IPS DF 6.9 (cell line): Measurements from ENCODE around the gene ALK.

ENCODE experiments used
- DNase-seq: peaks from one replicate; pipeline ENCODE4 v3.0.0-alpha.2; 2013; ENCODE audit warnings: low read depth, low spot score
- H3K27ac ChIP-seq: one replicate; pipeline ENCODE4 v1.5.1; 2013; ENCODE audit warnings: low read length, control low read depth
- H3K27me3 ChIP-seq: 2 replicates; pipeline ENCODE4 v1.6.1; 2013; ENCODE audit warnings: mild to moderate bottlenecking, low read length; ENCODE audit not compliant: control insufficient read depth, insufficient read depth
- H3K36me3 ChIP-seq: 2 replicates; pipeline ENCODE4 v1.6.1; 2013; ENCODE audit warnings: low read length; ENCODE audit not compliant: control insufficient read depth, insufficient read depth
- H3K4me1 ChIP-seq: 2 replicates; pipeline ENCODE4 v1.6.1; 2013; ENCODE audit warnings: low read length; ENCODE audit not compliant: control insufficient read depth, insufficient read depth
- H3K4me3 ChIP-seq: 2 replicates; pipeline ENCODE4 v1.5.1; 2013; ENCODE audit warnings: mild to moderate bottlenecking, low read length
- H3K9me3 ChIP-seq: 2 replicates; pipeline ENCODE4 v1.6.1; 2013; ENCODE audit warnings: low read length, inconsistent platforms; ENCODE audit not compliant: control insufficient read depth, insufficient read depth
- WGBS: extraction: QIAGEN DNeasy Blood & Tissue Kit; methylation state at CpG from one replicate; pipeline ENCODE4 v1.1.7; 2013; ENCODE audit warnings: mixed read lengths, missing lambda C conversion rate; ENCODE audit not compliant: insufficient read length, insufficient coverage; 5-methylcytosine and 5-hydroxymethylcytosine counted together

The ALK gene

GRCh38 chr2:29676886-29677453 lies 244.4 kb downstream of the ALK start:
- no peaks in the 10 kb centered on the region for H3K4me1 ChIP-seq
- no peaks in the 10 kb centered on the region for H3K9me3 ChIP-seq
- no peak overlapping the region for H3K27ac ChIP-seq
- DNase-seq = no peak
- H3K4me3 ChIP-seq = no peak overlapping the region
- no peaks in the 10 kb centered on the region for H3K36me3 ChIP-seq
- H3K27me3 ChIP-seq = no peaks in the 10 kb centered on the region

GRCh38 chr2:29664578-29664977 lies 256.8 kb downstream of the ALK start:
- Histone ChIP-seq H3K9me3 (no peaks in the 10 kb centered on the region), H3K36me3 (no peaks in the 10 kb centered on the region), H3K4me3 (no peak overlapping the region), H3K4me1 (no peaks in the 10 kb centered on the region), H3K27me3 (no peaks in the 10 kb centered on the region), H3K27ac (no peak overlapping the region)
- WGBS = no CpG with 5 or more reads among the region's 2 CpGs
- no peak for DNase-seq

GRCh38 chr2:29663268-29663667 lies 258.1 kb downstream of the ALK start:
- no peak overlapping the region for H3K27ac ChIP-seq
- no peak for DNase-seq
- H3K4me3 ChIP-seq = no peak overlapping the region
- H3K9me3 ChIP-seq = no peaks in the 10 kb centered on the region
- no peaks in the 10 kb centered on the region for H3K27me3 ChIP-seq
- no peaks in the 10 kb centered on the region for H3K36me3 ChIP-seq
- no CpG with 5 or more reads among the region's 3 CpGs for WGBS
- H3K4me1 ChIP-seq = no peaks in the 10 kb centered on the region

- Histone ChIP-seq H3K27ac (no peak overlapping the region), H3K4me1 (no peaks in the 10 kb centered on the region), H3K36me3 (no peaks in the 10 kb centered on the region), H3K27me3 (no peaks in the 10 kb centered on the region; the same call in 1 of the 2 replicates), H3K9me3 (no peaks in the 10 kb centered on the region), H3K4me3 (no peak overlapping the region)
- WGBS = no CpG with 5 or more reads among the region's 2 CpGs
- no peak for DNase-seq
Measured at GRCh38 chr2:29662861-29663260, 258.5 kb downstream of the ALK start.

- WGBS = no CpG with 5 or more reads among the region's 2 CpGs
- DNase-seq = no peak
- Histone ChIP-seq H3K9me3 (no peaks in the 10 kb centered on the region), H3K27ac (no peak overlapping the region), H3K36me3 (no peaks in the 10 kb centered on the region), H3K4me3 (no peak overlapping the region), H3K27me3 (no peaks in the 10 kb centered on the region; the same call in 1 of the 2 replicates), H3K4me1 (no peaks in the 10 kb centered on the region)
Measured at GRCh38 chr2:29660201-29660600, 261.2 kb downstream of the ALK start.

GRCh38 chr2:29659178-29659577 lies 262.2 kb downstream of the ALK start:
- no CpG with 5 or more reads among the region's 2 CpGs for WGBS
- no peaks in the 10 kb centered on the region for H3K36me3 ChIP-seq
- no peak overlapping the region for H3K27ac ChIP-seq
- DNase-seq = no peak
- no peaks in the 10 kb centered on the region for H3K9me3 ChIP-seq
- no peak overlapping the region for H3K4me3 ChIP-seq
- no peaks in the 10 kb centered on the region for H3K4me1 ChIP-seq
- no peaks in the 10 kb centered on the region; the same call in 1 of the 2 replicates for H3K27me3 ChIP-seq

GRCh38 chr2:29657674-29658073 lies 263.7 kb downstream of the ALK start:
- no peaks in the 10 kb centered on the region for H3K9me3 ChIP-seq
- no peak for DNase-seq
- H3K4me1 ChIP-seq = no peaks in the 10 kb centered on the region
- no CpG with 5 or more reads among the region's 4 CpGs for WGBS
- no peak overlapping the region for H3K4me3 ChIP-seq
- no peaks in the 10 kb centered on the region; the same call in 1 of the 2 replicates for H3K27me3 ChIP-seq
- no peak overlapping the region for H3K27ac ChIP-seq
- H3K36me3 ChIP-seq = no peaks in the 10 kb centered on the region

GRCh38 chr2:29655391-29656086 lies 265.8 kb downstream of the ALK start:
- no peaks in the 10 kb centered on the region for H3K4me1 ChIP-seq
- no peak overlapping the region for H3K27ac ChIP-seq
- no peaks in the 10 kb centered on the region for H3K9me3 ChIP-seq
- whole genome bisulfite sequencing = no CpG with 5 or more reads among the region's 3 CpGs
- H3K27me3 ChIP-seq = no peaks in the 10 kb centered on the region; the same call in 1 of the 2 replicates
- H3K4me3 ChIP-seq = no peak overlapping the region
- no peaks in the 10 kb centered on the region for H3K36me3 ChIP-seq
- no peak for DNase-seq

GRCh38 chr2:29650631-29651097 lies 270.7 kb downstream of the ALK start:
- Histone ChIP-seq H3K27ac (no peak overlapping the region), H3K4me1 (no peaks in the 10 kb centered on the region)
- WGBS = no CpG with 5 or more reads among the region's 8 CpGs

GRCh38 chr2:29644949-29645348 lies 276.4 kb downstream of the ALK start:
- WGBS = no CpG with 5 or more reads among the region's 1 CpG
- H3K4me3 ChIP-seq = no peak overlapping the region
- H3K36me3 ChIP-seq = no peaks in the 10 kb centered on the region
- H3K27ac ChIP-seq = no peak overlapping the region
- H3K27me3 ChIP-seq = no peaks in the 10 kb centered on the region
- no peaks in the 10 kb centered on the region for H3K9me3 ChIP-seq
- no peak for DNase-seq
- H3K4me1 ChIP-seq = no peaks in the 10 kb centered on the region

More at GRCh38 chr2:29650631-29651097, 270.7 kb downstream of the ALK start:
- H3K27me3 ChIP-seq = no peaks in the 10 kb centered on the region
- no peaks in the 10 kb centered on the region for H3K9me3 ChIP-seq
- H3K4me3 ChIP-seq = no peak overlapping the region
- DNase-seq = no peak
- no peaks in the 10 kb centered on the region for H3K36me3 ChIP-seq

- no peaks in the 10 kb centered on the region for H3K4me1 ChIP-seq
- H3K4me3 ChIP-seq = no peak overlapping the region
- no peaks in the 10 kb centered on the region for H3K9me3 ChIP-seq
- no peaks in the 10 kb centered on the region for H3K36me3 ChIP-seq
- DNase-seq = no peak
- H3K27me3 ChIP-seq = no peaks in the 10 kb centered on the region
- H3K27ac ChIP-seq = no peak overlapping the region
Measured at GRCh38 chr2:29643196-29643595, 278.2 kb downstream of the ALK start.
